Prostate gland (tissue), 2 donors: Measurements from ENCODE around the gene HSPA9.

Source experiments
- CTCF ChIP-seq, 4 experiments: fragments of 200-600 bp in 2 of 4; fragments of 450-650 bp in 2 of 4; sonication (generic) in 2 of 4; IDR thresholded peaks; 1 replicate in 3 of 4; 2 replicates in 1 of 4; pipeline ENCODE4 v1.5.1; 2016 to 2019; ENCODE audit warnings: antibody characterized with exemption in 4 of 4, mild to moderate bottlenecking in 2 of 4, moderate library complexity in 2 of 4
- POLR2A ChIP-seq: fragments of 450-650 bp; IDR thresholded peaks from one replicate; pipeline ENCODE4 v1.6.1; 2016; ENCODE audit warnings: antibody characterized with exemption, mild to moderate bottlenecking

GRCh38 chr5:138585157-138585556 lies 10.0 kb upstream of the HSPA9 start:
- no peak for TF ChIP-seq CTCF (IDR thresholded peaks at IDR 0.05)
- TF ChIP-seq POLR2A = no peak
